GM11168 (cell line): ENCODE results near the gene NT5DC3.

ENCODE experiments used
- in situ Hi-C: fragments of 300-500 bp; cut with MboI; formaldehyde crosslinking; loops from one replicate; pipeline ENCODE4 v1.12.0; 2022; ENCODE audit warnings: low sequenced_read_pairs; ENCODE audit not compliant: unreplicated experiment

NT5DC3 gene

DNA sequence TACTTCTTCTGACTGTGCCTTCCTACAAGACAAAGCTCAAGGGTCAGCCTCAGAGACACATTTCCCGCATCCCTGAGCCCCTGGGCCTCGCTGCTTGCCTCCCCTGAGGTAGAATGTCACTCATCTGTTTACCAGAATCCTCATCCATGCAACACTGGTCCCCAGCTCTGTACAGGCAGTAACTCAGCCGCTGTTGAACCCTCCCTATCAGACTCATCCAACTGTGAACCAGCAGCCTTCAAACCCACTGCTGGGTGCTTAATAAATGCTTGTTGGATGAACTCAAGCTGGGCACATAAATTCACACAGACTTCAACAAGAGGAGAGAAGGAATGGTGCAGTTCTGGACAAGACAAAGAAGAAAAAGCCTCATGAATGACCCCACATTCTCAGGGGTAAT lies 6.1 kb downstream of the NT5DC3 start:
- in situ Hi-C loops = no loop called here

DNA sequence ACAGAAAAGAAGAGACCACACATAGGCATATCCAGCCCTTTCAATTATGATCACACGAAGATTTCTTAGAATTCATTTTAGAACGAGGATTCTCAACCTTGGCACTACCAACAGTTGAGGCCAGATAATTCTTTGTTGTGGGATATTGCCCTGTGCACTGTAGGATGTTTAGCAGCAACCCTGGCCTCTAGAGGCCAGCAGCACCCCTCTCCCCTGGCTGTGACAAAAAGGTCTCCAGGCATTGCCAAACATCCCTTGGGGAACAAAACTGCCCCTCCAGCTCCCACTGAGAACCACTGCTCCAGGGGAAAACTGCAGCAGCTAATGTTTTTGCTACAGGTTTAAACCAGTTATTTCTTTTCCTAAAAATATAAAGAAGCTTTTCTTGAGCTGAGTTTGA lies 7.1 kb downstream of the NT5DC3 start:
- in situ Hi-C loops = no loop called here

DNA sequence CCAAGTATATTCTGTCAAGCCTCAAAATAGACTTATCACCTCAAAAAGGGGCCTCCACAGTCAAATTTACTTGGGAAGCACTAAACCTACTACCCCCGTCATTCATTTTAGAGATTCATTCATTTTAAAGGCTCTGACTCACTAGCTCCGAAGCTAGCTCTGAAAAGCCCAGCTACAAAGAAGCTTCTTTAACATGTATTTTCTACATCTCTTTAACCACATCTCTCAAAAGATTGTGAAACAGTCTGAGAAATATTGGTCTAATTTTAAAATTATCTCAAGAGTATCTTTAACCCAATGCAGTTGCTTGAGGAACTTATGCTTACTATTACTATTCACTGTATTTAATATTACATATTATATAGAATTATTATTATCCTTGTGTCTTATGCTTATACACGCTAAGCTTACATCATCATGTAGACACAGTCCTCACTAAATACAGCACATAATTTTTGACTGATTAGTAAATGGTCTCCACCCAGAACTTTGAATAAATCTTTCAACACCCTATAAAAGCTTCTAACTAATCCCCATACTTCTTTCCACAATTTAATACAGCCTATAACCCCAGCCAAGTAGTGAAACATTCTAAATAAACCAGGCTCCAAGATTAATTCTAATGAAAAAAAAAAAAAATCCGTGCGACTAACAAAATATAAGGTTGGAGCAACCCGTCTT lies 7.8 kb downstream of the NT5DC3 start:
- in situ Hi-C loops = no loop called here

DNA sequence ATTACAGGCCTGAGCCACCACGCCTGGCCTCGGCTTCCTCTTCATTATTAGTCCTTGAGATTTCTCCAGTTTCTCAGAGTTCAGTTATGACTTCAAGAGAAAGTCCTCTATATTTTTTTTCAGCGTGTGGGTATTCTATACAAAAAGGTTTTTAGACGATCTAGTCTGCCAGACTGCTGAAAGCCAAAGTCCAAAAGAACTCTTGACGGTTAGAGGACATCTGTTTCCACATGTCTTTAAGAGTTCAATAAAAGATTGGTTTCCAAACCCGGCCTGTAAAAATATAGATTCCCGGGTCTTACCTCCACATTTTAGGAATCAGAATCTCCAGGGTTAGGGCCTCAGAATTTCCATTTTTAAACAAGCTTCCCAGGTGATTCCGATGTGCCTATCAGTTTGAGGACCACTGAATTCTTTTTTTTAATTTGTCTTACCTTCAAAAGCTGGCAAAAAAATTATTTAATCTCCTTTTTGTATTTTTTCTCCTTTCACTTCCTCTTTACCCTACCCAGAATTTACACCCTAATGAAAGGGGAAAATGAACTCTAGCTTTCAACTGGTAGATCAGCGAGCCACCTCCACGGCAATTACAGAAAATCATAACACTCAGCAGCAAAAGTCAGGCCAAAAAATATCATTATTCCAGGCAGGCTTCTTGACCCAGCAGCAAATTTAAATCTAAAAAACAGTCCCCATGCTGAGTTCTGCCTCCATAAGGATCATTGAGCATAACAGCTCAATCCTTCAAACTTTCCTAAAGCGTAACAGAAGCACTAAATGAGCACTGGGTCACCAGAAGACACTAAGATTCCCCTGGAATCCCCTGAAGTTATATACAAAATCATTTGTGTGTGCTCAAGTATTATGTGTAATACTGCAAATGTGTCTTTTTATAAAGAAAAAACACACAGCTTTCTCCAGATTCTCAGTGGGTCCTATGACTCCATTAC lies 8.7 kb downstream of the NT5DC3 start:
- in situ Hi-C loops = no loop called here

DNA sequence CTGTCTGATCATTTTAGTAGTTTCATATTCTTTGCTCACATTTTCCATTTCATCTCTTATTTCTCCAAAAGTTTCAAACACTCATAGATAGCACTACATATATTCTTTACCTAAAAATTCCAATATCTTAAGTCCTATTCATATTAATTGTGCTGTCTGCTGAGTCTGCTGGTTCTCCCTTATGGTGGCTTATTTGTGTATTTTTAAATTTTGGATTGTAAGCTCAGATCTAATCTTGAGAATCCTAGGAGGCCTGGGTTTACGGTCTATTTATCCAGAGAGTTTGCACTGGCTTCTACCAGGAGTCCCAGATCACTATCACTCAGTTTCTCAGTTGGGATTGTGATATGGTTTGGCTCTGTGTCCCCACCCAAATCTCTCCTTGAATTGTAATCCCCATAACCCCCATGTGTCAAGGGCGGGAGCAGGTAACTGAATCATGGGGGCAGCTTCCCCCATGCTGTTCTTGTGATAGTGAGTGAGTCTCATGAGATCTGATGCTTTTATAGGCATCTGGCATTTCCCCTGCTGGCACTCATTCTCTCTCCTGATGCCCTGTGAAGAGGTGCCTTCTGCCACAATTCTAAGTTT lies 10.2 kb downstream of the NT5DC3 start:
- in situ Hi-C loops = no loop called here

DNA sequence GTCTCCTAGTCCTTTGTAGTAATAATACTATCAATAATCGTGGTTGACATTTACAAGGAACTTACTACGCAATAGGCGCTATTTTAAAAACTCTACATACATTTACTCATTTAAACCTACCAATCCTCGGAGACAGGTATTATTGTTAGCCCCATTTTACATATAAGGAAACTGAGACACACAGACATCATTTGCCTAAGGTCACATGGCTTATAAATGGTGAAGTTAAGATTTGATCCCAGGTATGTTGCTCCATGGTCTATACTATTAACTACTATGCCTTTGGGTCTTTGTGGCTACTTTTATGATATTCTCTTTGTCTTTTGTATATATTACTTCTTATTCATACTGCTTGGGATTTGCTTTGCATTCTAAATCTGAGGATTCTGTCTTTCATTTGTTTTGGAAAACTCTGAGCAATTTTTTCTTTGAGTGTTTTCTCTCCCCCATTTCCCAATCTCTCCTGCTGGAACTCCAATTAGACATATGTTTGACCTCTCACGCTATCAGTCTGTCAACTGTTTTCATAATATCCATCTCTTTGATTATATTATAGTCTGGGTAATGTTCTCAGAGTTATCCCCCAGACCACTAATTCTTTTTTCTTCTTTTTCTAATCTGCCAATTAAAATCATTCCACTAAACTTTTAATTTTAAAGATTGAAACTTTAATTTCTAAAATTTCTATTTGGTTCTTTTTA lies 10.9 kb downstream of the NT5DC3 start:
- in situ Hi-C loops = no loop called here

DNA sequence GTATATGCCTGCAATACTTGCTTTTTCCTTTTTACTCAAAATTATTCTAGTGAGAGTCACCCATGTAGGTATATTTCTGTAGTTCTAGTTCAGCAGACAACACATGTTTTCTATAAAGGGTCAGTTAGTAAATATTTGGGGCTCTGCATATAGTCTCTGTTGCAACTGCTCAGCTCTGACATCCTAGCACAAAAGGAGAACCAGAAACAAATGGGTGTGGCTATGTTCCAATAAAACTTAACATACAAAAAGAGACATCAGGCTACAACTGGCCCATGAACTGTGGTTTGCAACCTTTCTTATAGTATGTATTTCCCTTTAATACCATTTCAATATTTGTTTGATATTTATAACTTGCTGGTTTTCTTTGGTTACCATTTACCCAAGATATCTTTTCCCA lies 11.9 kb downstream of the NT5DC3 start:
- in situ Hi-C loops = no loop called here

DNA sequence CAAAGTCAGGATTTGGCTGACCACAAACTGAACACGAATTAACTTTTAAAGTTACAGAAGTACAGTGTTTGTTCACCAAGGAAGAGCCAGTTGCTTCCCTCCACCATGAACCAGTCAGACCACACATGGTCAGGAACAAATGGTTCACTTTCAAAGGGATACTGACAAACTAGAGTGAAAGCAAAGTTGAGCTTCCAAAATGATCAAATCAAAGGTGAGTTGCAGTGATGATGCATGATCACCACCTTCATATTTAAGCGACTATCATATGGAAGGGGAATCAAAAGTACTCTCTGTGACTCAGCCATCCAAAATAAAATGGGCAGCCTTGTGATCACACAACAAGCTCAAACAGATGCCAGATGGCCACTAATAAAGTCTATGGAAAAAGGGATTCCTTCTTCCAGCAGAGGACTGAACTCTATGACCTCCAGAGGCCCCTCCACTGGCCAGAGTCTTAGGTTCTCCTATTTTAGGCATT lies 13.1 kb downstream of the NT5DC3 start:
- in situ Hi-C loops = no loop called here

DNA sequence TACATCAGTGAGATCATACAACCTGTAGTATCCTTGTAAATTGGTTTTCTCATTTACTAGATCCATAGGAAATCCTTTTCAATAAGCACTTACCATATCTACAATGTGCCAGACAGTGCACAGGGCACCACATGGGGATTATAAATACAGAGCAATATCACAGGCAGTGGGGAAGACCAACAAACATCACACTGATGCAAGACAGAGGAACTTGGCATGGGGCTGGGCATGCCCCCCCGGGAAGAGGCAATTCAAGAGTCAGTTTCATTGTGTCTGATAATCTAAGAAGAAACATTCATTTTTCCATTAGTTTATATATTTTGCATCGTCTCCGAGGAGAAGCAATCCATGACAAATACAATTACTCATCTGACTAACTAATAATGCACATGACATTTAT lies 16.2 kb downstream of the NT5DC3 start:
- in situ Hi-C loops = no loop called here

DNA sequence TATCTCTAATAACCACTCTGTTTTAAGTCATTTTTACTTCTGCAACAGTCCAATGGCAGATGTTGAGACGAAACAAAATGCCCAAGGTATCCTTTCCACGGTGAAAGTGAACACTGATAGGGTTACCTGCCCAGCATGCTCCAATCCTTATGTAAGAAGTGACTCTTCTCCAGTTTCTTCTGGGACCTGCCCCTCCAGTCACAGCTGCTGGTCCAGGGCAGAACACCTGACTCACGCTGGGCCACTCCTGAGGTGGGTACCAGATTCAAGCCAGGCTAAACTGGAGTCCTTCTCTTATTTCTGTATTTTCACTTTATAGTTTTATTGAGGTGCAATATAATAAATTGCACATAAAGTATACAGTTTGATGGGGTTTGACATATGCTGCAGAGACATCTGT lies 16.7 kb downstream of the NT5DC3 start:
- in situ Hi-C loops = no loop called here

DNA sequence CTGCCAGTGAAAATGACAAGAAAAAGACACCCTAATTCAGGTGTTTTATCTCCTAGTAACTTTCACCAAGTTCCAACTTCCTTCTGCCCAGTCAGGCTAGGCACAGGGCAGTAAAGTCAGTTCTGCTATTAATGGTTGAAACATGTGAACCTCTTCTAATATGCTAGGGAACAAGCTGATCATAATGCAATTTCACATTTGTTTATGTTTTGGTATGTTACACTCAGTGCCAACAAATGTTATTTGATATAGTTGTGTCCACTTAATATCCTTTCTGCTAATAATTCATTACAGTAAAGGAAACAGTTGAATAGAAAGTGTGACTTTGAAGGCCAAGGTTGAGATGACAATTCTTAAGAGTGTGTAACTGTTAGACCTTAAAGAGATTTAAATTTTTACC lies 17.2 kb downstream of the NT5DC3 start:
- in situ Hi-C loops = no loop called here

DNA sequence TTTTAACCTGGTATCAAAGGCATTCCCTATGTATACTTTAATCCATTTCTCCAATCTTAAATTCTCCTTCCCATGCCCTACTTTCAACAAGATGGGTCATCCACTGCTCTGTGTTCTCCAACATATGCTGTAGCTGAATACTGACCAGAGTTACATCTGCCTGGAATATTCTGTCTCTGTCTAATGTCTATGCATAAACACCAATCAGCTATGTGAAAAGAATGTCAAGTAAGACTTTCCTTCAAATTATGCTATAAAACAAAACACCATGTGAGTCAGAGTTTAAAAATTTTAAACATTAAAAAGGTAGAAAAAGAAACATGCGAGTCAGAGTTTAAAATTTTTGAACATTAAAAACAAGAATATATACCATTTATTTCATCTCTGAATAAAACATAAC lies 19.3 kb downstream of the NT5DC3 start:
- in situ Hi-C loops = no loop called here

DNA sequence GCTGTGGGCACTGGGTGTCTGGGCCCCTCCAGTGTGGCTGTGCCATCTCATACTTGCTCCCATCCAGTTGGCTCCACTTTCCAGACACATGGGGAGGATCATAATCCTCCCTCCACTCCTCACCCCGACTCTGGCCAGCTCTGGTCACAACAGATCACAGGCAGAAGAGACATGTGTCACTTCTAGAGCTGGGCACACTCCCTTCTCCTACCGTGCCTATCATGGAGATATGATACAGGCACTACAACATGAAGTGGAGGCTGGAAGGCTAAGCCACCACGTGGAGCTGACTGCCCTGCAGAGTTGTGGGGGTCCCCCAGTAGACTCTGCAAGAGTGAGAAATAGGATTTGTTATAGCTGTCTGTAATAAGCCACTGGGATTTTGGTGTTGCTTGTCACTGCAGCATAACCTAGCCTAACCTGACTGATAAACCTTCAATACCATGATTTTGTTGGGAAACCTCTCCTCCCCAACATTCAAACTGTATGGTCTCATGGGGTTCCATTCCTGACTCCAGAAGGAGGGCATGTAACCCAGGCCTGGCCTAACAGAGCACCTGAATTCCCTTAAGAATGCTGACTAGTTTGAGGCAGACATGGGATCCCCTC lies 20.0 kb downstream of the NT5DC3 start:
- in situ Hi-C loops = no loop called here

DNA sequence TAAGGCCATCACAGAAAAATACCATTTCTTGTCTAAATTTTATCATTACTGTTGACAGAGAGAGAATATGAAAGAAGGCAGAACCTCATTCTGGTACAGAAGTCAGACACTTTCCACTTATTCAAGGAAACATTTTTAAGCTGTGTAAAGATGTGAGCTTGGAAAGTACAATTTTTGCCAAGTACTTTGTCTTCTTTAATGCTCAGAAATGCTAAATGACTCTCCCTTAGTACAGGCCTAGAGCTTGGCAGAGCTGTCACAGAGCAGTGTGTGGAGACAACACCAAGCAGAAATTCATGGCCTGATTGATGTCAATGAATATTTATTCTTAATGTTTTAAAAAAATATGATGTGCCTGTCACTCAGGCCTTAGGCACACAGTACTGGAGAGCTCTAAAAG lies 20.7 kb downstream of the NT5DC3 start:
- in situ Hi-C loops = no loop called here

DNA sequence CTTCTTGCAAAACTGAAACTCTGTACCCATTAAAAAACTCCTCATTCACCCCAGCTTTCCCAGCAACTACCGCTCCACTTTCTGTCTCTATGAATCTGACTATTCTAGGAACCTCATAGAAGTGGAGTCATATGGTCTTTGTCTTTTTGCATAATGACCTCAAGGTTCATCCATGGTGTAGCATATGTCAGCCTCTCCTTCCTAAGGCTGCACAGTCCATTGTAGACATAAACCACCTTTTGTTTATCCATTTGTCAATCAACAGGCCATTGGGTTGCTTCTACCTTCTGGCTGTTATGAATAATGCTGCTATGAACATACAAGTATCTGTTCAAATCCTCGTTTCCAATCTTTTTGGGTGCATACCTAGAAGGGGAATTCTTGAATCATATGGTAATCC lies 21.1 kb downstream of the NT5DC3 start:
- in situ Hi-C loops = no loop called here

DNA sequence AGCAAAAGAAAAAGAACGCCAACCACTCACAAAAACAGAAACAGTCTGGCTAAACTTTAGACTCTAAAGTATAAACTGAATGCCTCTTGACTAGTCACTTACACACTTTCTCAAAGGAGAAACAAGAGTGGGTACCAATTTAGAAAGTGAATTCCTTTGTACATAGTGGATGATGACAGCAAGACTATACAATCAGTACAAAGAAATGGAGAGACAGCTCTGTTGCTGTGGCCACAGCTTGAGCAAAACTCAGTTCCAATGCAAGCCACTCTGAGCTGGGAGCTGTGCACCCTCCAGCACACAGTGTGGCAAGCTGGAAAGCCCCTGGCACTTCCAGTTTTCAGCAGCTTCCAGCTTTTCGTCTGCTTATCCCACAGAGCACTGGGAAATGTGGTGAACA lies 21.7 kb downstream of the NT5DC3 start:
- in situ Hi-C loops = no loop called here

DNA sequence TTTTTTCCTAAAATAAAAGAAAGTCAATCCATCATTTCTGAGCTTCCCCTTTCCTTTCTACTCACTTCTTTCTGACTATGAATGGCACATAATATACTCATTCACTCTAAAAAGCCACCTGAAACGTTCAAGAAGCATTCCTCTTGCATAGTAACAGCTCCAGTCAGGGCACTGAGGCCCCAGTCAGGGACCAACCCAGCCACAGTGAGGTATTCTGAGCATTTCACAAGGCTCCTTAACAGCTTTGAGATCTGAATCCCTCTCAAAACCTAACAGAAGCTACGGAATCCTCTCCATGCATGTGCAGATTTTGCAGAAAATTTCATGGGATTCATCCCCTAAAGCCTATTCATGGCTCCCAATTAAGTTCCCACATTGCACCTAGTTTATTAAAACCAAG lies 23.2 kb downstream of the NT5DC3 start:
- in situ Hi-C loops = no loop called here

DNA sequence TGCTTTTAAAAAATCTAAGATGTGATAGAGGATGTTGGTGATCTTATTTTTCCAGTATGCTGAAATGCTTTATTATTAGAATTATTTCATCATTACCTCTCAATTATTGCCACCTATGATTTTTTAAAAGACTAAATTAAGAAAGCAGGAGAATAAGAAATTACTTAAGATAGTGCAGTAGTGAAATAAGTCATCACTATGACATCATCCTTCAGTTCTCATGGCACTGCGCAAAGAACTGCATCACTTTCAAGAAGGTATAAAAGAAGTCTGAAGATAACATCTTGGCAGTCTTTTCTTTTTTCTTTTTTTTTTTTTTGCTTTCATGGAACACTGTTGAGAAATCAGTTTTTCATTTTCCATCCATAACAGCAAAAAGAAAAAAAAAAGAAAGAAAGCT lies 24.4 kb downstream of the NT5DC3 start:
- in situ Hi-C loops = no loop called here

DNA sequence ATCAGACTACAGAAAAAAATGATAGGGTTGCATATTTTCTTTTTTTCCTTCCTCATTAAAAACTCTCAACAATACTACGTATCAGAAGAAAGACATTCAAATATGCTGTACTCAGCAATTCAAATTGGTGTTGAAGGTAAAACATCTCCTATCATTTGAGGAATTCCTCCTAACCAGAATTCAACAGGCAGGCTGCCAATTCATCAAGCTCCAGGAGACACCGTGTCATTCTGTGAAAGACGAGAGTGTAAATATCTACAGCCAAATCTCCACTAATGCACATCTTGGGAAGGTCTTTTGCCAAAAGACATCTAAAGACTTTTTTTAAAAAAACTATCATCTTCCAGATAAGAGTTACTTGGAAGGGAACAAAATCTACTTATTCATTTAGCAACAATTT lies 26.6 kb downstream of the NT5DC3 start:
- in situ Hi-C loops = no loop called here

DNA sequence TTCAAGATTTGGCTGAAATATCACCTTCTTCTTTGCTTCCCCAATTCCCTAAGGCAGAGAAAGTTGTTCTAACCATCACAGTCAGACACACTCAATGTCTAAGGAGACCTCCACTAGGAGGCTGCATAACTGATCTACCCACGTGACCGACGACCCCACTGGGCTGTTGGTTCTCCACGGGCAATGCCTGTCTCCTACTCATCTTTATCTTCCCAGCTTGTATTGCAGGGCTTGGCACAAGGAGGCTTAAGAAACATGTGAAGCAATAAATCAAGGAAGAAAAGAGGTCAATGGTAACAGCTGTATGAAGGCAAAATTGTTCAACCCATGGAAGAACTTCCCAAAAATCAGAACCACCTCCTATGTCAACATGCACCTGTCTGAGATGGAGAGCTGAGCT lies 27.1 kb downstream of the NT5DC3 start:
- in situ Hi-C loops = no loop called here
